Stomach (tissue), 9 donors: Measurements from ENCODE around the gene DOC2A. TPM values are rescaled to one million over a fixed set of nuclear protein-coding genes. Genes with fewer than 3 reads are reported as not detected.

Experiments
- DNase-seq, 2 donors: peaks; one replicate each; pipeline versions ENCODE4 v3.0.0 to v3.0.0-alpha.2; 2013 to 2019
- H3K27ac ChIP-seq, 5 donors: fragments of 200-600 bp in 4 of 5; sonication (generic) in 4 of 5; one replicate each; pipeline ENCODE4 v1.5.1; 2013 to 2019; ENCODE audit warnings: mild to moderate bottlenecking in 1 of 5, moderate library complexity in 1 of 5
- H3K27me3 ChIP-seq, 3 donors: fragments of 200-600 bp; sonication (generic); one replicate each; pipeline ENCODE4 v1.5.1; 2017 to 2019; ENCODE audit warnings: mixed run types in 1 of 3
- H3K36me3 ChIP-seq, 4 donors: fragments of 200-600 bp; sonication (generic); 1 replicate in 3 of 4; 2 replicates in 1 of 4; pipeline ENCODE4 v1.5.1; 2016 to 2019
- H3K4me1 ChIP-seq, 4 donors: fragments of 200-600 bp; sonication (generic); one replicate each; pipeline ENCODE4 v1.5.1; 2016 to 2019
- H3K4me3 ChIP-seq, 4 donors: fragments of 200-600 bp; sonication (generic) in 3 of 4; one replicate each; pipeline ENCODE4 v1.5.1; 2016 to 2019; ENCODE audit warnings: mild to moderate bottlenecking in 1 of 4
- H3K9me3 ChIP-seq, 4 donors: fragments of 200-600 bp; sonication (generic); one replicate each; pipeline ENCODE4 v1.5.1; 2016 to 2019
- EP300 ChIP-seq: sonication (generic); formaldehyde crosslinking; IDR thresholded peaks from one replicate; pipeline ENCODE4 v1.6.1; 2017; ENCODE audit warnings: antibody characterized with exemption
- POLR2A ChIP-seq, 4 donors: fragments of 450-650 bp; IDR thresholded peaks; one replicate each; pipeline ENCODE4 v1.6.1; 2016; ENCODE audit warnings: antibody characterized with exemption in 4 of 4, control low read depth in 2 of 4, mild to moderate bottlenecking in 1 of 4, moderate library complexity in 1 of 4
- POLR2AphosphoS5 ChIP-seq, 3 donors: sonication (generic); formaldehyde crosslinking; IDR thresholded peaks; one replicate each; pipeline ENCODE4 v1.6.1; 2016; ENCODE audit warnings: antibody characterized with exemption in 3 of 3
- WGBS, 5 donors: extraction: QIAGEN DNeasy Blood & Tissue Kit in 3 of 5; methylation state at CpG; one replicate each; pipeline versions ENCODE4 v1.1.5 to v1.1.7; 2013 to 2018; 5-methylcytosine and 5-hydroxymethylcytosine counted together
- intact Hi-C: fragments of 100-400 bp; cut with DNase I; formaldehyde crosslinking; loops from one replicate; pipeline ENCODE4 v1.15.1; 2023; ENCODE audit warnings: low total_unique reads
- polyA plus RNA-seq, 3 donors: library from polyadenylated mRNA; stranded (reverse); fragments of 200-250 nt; gene quantifications; one replicate each; pipeline ENCODE4 v1.2.3, GENCODE V29; 2013
- total RNA-seq, 5 donors: library from RNA; depleted of rRNA; stranded (reverse); fragments of >200 nt; gene quantifications; one replicate each; pipeline versions ENCODE4 v1.1.0 to v1.2.3, GENCODE V29; 2014 to 2016
- TF ChIP-seq, protein P1 (sequence below), 7 experiments: fragments of 450-650 bp in 4 of 7; fragments of 200-600 bp in 3 of 7; sonication (generic) in 3 of 7; IDR thresholded peaks; one replicate each; pipeline ENCODE4 v1.5.1; 2016 to 2019; ENCODE audit warnings: antibody characterized with exemption in 7 of 7, control low read depth in 2 of 7, mild to moderate bottlenecking in 1 of 7
- donor health status: healthy with polysubstance abuse.
- donor health status: Bipolar disorder and iron deficiency.
- donor health status: healthy.

DOC2A gene
- total and polyA plus RNA-seq, 8 donors: 0.72 to 20.9 (median 1.8) TPM; not detected in 4

DNA sequence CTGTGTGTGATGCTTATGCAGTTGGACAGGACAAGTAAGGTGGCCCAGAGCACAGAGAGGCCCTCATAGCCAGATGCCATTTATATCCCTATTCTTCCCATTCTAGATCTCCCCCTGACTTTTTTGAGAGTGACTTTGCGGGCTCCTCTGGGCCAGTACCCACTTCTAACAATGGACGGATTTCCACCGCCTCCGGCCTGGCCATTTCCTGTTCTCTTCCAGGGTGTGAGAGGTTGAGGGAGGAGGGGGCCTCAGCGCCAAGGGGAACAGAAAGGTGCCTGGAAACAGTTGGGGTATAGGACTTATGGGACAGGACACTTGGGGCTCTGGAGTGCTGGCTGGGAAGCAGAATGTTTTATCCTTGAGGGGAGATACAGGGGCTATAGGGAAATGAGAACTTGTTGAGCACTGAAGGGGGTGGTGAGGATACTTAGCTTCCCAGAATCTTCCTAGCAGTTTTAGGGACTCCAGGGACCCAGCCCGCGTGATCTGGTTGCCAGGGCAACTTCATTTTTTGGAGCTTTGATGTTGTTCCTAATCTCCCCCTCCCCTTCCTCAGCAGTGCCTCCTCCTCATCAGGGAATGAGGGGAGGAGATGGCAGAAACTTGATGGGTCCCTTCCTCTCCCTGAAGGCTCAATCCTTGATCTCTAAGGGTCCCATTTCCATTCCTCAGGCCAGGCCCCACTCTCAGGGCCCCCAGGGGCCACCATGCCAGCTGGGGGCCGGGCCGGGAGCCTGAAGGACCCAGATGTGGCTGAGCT lies 33.6 kb downstream of the DOC2A start:
- intact Hi-C loops: no loop called here
- Histone ChIP-seq H3K36me3 (peaks cover 45 to 52% (median 50%) of the 10 kb centered on the region in 4 donors), H3K27me3 (no peaks in the 10 kb centered on the region), H3K4me3 (peak overlapping the region in 2 of 4 donors; percentile 82 to 98), H3K9me3 (no peaks in the 10 kb centered on the region), H3K27ac (peak overlapping the region in 4 of 5 donors; percentile 31 to 94 (median 92)), H3K4me1 (peaks cover 25 to 50% (median 41%) of the 10 kb centered on the region in 4 donors)
- no peak for DNase-seq
- TF ChIP-seq, protein P1, sequence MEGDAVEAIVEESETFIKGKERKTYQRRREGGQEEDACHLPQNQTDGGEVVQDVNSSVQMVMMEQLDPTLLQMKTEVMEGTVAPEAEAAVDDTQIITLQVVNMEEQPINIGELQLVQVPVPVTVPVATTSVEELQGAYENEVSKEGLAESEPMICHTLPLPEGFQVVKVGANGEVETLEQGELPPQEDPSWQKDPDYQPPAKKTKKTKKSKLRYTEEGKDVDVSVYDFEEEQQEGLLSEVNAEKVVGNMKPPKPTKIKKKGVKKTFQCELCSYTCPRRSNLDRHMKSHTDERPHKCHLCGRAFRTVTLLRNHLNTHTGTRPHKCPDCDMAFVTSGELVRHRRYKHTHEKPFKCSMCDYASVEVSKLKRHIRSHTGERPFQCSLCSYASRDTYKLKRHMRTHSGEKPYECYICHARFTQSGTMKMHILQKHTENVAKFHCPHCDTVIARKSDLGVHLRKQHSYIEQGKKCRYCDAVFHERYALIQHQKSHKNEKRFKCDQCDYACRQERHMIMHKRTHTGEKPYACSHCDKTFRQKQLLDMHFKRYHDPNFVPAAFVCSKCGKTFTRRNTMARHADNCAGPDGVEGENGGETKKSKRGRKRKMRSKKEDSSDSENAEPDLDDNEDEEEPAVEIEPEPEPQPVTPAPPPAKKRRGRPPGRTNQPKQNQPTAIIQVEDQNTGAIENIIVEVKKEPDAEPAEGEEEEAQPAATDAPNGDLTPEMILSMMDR (IDR thresholded peaks at IDR 0.05): no peak
- TF ChIP-seq EP300: no peak
- TF ChIP-seq POLR2AphosphoS5 (IDR thresholded peaks at IDR 0.05): no peak
- TF ChIP-seq POLR2A (IDR thresholded peaks at IDR 0.05): no peak
- WGBS, 5 donors: 81 to 88% (median 82%) methylated on average over 8 to 9 of the region's 9 CpGs

- H3K4me3 ChIP-seq: peak overlapping the region; percentile 82 to 98 (median 83)
- intact Hi-C loops: no loop called here
- peaks cover 25 to 50% (median 41%) of the 10 kb centered on the region in 4 donors for H3K4me1 ChIP-seq
- H3K27me3 ChIP-seq: no peaks in the 10 kb centered on the region
- no peaks in the 10 kb centered on the region for H3K9me3 ChIP-seq
- 9 to 18% (median 14%) methylated on average over 6 of the region's 6 CpGs for WGBS, 5 donors
- no peak for DNase-seq
- H3K36me3 ChIP-seq: peaks cover 33 to 51% (median 50%) of the 10 kb centered on the region in 4 donors
- TF ChIP-seq, protein P1 (IDR thresholded peaks at IDR 0.05): no peak
- TF ChIP-seq POLR2AphosphoS5 (IDR thresholded peaks at IDR 0.05) (no peak), EP300 (no peak), POLR2A (IDR thresholded peaks at IDR 0.05) (no peak)
- H3K27ac ChIP-seq: peak overlapping the region in 4 of 5 donors; percentile 90 to 94 (median 94)
Measured at GRCh38 chr16:29975811-29976511, 34.9 kb downstream of the DOC2A start.

DNA sequence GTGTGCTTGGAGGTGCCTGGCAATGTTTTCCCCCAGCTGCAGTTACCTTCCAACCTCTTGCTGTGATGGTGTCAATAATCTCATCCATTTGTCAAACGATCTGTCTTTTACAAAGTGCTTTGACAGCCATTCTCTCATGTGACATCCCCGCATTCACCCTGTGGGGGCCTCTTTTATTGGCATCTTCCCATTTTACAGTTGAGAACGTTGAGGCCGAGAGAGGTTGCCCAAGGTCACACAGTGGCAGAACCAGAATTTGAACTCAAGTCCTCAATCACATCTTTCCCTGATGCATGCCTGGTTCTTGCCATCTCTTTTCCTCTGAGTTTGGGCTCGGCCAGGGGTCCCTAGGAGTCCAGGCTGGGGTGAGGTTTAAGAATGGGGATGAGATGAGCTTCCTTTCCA lies 35.7 kb downstream of the DOC2A start:
- peaks cover 25 to 45% (median 40%) of the 10 kb centered on the region in 4 donors for H3K4me1 ChIP-seq
- WGBS, 5 donors: 55 to 63% (median 59%) methylated on average over 5 of the region's 5 CpGs
- DNase-seq: no peak
- H3K4me3 ChIP-seq: peak overlapping the region; percentile 82 to 98 (median 83)
- TF ChIP-seq EP300 (no peak), POLR2A (IDR thresholded peaks at IDR 0.05) (no peak), POLR2AphosphoS5 (IDR thresholded peaks at IDR 0.05) (no peak)
- TF ChIP-seq, protein P1 (IDR thresholded peaks at IDR 0.05): no peak
- peak overlapping the region in 4 of 5 donors; percentile 90 to 94 (median 94) for H3K27ac ChIP-seq
- intact Hi-C loops: no loop called here
- H3K9me3 ChIP-seq: no peaks in the 10 kb centered on the region
- H3K36me3 ChIP-seq: peaks cover 27 to 51% (median 50%) of the 10 kb centered on the region in 4 donors
- H3K27me3 ChIP-seq: no peaks in the 10 kb centered on the region
